GM19099 (cell line): Measurements from ENCODE around the gene FCN3.
A peak's percentile ranks its signal among the peaks of the same experiment; 100 is the strongest.

Source experiments
- POLR2A ChIP-seq: IDR thresholded peaks from 3 replicates; pipeline ENCODE4 v1.6.1; 2011; ENCODE audit warnings: low read depth; ENCODE audit not compliant: insufficient read length; ENCODE audit errors: extremely low read depth

Gene FCN3

DNA sequence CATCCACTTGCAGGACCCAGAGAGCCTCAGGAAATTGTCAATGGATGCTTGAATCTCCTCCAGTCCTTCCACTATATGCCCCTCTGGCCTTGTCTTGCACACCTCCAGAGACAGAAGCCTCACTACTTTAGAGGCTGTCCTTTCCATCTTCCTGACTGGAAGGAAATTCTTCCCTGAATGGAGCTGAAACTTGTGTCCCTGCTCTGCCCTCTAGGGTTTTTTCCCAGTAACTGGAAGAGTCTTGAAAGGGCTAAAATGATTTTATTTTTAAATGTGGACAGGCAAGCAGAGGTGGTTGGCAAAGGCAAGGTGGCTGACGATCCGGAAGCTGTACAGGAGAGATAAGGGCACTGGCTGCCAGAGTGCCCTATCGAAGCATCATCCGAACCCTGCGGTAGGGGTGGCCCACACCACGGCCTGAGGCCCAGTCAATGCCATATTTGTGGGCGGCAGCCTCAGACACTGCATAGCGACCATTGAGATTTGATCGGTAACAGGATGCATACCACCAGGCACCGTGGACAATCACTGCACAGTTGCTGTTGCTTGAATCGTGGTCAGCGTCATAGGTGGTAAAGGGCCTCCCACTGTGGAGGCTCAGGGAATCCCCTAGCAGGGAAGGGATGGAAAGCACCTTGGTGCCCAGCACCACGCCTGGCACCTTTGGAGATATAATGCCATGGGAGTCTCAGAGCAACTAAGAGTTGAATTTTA lies 5.6 kb downstream of the FCN3 start:
- TF ChIP-seq POLR2A = no peak

DNA sequence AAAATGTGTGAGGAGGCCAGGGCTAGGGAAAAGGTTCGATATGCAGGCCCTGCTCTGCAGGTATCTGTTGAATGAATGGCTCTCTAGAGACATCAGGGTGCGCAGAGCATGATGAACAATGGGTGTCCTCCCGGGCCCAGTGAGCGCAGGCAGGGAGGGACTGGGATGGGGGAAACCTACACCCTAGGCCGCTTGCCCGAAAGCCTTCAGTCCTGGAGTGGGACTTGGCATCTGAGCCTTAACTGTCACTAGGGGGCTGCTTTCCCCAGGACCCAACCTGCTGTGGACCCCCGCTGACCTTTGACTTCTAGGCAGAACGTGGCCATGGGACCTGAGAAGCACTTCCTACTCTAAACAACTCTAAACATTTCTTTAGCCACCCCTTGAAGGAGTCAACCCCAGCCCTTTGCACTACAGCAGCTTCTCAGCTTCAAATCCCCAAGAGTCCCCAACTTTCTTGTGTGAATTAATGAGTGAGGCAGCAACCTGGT lies 7.4 kb downstream of the FCN3 start:
- TF ChIP-seq POLR2A = no peak

DNA sequence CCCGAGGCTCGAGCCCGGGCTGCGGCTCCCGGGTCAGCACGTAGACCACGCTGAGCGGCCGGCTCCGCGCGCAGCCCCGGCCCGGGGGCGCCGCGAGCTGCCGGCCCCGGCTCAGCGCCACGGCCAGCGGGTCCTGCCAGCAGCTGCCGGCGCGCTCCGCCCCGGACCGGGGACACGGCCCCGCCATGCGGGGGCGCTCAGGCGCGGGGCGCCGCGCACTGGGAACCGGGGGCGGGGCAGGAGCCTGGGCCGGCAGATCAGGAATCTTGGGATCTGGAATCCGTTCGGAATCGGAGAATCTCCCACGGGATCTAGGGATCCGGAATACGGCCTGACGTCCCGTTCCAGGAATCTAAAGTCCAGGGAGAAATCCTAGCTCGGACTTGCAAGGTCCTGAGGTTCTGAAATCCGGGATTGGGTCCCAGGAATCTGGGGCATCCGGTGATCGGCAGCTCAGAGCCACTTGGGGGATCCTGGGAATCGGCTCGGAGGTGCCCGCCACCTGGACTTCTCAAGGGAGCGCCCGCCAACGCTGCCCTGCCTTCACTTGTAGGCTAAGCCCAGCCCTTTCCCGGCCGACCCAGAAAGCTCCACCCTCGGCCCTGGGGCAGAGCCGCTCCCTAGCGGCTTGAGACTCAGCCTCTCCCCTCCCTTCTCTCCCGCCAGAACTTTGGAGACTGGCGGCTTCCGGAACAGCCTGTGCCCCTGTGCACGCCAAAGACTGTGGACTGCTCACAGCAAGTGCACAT lies 8.0 kb downstream of the FCN3 start, which contains the start of gene MAP3K6:
Gene MAP3K6, minus strand, starts transcription at position 551 of the 749 bp plus-strand sequence. Its CDS starts 364 bp downstream, at position 187.
- TF ChIP-seq POLR2A = no peak

DNA sequence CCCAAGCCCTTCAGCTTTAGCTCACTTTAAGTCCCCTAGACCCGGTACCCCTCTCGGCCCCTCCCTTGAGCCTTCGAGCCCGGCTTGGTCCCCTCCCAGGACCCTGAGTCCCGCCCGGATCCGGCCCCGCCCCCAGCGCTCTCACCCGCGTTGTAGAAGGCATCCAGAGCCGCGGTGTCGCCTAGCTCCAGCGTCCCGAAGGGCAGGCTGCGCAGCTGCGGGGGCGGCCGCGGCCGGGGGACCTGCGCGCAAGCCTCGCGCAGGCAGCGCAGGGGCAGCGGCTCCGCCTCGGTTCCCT lies 8.6 kb downstream of the FCN3 start:
- no peak for TF ChIP-seq POLR2A

DNA sequence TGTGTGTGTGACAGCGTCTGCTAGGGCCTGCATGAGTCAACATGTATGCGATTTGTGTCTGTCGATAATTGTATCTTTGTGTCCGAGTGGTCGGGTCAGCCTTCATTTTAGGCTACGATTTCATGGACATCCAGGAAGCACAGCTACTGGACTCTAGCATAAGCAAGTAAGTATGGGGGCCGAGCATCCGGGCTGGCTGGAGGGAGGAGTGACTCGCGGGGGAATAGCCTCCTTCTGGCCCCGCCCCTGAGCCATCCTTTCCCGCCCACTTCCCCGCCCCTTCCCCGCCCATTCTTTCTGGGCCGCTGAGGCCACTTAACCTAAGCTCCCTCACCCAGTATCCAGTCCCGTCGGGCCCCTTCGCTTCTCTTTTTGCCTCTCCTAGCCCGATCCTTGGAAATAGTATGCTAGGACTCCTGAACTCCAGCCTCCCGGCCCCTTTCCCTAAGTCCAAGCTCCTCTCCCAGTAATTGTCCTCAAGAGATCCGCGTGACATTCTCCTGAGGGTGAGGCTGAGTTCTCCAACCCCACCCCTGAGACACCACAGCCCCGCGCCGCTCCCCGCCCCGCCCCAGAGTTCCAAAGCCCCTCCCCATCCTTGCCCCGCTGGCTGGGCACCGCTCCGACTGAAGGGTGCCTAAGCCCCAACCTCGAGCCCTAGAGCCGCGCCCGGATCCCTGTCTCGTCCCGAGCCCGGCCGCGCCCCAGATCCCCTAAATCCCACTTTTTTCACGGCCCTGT lies 9.1 kb downstream of the FCN3 start:
- TF ChIP-seq POLR2A = peak; percentile 37

DNA sequence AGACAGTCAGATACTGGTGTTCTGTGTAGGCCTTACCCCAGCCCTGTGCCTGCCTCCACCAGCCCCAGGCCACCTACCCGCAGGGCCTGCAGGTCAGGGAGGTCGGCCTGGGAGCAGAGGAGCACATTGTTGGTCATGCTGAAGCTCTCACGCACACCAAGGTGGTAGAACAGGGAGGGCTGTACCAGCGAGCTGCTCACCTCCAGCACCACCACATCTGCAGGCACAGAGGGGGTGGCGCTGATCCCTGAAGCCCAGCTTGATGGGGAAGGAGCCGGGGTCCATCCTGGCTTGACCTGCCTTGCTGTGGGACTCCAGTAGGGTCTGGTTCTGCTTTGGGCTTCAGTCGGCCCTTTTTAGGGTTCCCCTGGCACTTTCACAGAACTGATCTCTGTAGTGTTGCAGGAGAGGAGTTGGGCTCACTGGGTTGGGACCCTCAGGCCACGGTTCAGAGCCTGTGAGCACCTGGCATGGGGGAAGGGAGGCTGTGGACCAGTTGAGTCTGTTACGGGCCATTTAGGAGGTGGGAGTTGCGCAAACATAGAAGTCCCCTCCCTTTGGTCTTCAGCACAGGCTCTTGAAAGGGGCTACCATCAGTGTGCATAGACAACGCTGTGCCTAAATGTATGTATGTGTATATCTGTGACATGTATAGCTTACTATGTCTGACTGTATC lies 9.8 kb downstream of the FCN3 start:
- no peak for TF ChIP-seq POLR2A

DNA sequence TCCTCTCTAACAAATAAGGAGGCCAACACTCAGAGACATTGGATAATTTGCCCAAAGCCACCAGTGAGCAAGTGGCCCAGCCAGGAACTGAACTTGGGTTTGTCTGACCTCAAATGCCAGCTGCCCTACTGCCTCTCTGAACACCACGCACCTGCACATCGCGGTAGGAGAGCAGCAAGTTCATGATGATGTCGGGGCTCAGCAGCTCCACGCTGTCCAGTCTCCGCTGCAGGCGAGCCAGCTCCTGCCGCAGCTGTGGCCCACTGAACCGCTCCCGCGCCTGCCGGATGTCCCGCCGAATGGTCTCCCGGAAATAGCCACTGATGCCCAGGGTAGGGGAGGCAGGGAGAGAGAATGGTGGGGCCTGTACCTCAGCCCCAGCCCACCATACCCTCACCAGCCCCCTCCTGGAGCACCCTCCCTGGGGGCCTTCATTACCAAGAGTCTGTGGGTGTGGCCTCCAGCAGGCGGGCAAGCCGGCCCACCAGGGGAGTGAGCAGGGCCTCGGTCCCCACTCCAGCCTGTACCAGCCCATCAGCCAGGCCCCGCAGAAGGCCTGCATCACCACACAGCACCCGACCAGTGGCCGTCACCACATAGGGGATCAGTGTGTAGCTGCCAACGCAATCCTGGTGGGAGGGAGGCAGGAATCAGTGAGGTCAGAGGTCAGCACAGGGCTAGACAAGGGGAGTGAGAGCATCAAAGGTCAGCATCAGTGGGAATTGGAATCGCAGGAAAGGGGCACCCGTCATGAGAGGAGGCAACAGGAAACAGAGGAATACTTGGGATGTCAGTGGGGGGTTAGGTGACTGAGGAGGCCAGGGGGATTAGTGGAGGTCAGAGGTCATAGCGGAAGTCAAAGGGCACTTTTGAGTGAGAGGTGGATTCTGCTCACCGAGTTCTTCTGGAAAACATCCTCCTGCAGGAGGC lies 10.6 kb downstream of the FCN3 start:
- TF ChIP-seq POLR2A = no peak

DNA sequence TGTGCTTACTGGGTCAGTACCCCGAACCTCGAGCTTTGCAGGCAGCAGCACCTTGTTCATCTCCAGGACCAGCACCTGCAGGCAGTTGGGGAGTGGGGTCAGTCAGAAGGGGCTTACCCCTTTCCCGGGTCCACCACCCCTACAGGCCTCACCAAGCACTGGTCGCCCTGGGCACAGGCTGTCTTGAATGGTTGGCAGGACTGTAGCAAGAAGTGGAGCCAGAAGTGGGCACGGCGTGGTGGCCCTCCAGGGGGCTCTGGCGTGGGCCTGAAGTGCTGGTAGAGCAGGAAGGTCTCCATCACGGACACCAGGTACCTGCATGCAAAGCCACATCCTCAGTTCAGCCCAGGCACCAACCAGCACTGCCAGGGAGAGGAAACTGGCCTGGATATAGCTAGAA lies 13.1 kb downstream of the FCN3 start:
- TF ChIP-seq POLR2A = no peak

DNA sequence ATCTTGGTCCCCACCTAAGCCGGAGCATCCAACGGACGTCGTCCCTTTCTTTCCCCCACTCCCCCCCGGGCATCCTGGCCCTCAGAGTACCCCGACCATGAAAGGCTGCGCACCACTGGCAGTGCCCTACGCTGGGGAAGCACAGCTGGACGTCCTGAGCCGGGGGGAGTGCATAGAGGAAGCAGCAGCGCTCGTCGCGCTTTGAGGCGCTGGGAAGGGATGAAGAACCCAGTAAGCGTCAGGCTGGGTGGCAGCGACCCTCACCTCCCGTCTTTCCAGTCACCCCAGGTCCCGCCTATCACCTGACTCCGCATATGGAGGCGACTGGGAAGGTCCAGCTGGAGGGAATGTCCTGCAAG lies 13.6 kb downstream of the FCN3 start:
- TF ChIP-seq POLR2A = no peak

DNA sequence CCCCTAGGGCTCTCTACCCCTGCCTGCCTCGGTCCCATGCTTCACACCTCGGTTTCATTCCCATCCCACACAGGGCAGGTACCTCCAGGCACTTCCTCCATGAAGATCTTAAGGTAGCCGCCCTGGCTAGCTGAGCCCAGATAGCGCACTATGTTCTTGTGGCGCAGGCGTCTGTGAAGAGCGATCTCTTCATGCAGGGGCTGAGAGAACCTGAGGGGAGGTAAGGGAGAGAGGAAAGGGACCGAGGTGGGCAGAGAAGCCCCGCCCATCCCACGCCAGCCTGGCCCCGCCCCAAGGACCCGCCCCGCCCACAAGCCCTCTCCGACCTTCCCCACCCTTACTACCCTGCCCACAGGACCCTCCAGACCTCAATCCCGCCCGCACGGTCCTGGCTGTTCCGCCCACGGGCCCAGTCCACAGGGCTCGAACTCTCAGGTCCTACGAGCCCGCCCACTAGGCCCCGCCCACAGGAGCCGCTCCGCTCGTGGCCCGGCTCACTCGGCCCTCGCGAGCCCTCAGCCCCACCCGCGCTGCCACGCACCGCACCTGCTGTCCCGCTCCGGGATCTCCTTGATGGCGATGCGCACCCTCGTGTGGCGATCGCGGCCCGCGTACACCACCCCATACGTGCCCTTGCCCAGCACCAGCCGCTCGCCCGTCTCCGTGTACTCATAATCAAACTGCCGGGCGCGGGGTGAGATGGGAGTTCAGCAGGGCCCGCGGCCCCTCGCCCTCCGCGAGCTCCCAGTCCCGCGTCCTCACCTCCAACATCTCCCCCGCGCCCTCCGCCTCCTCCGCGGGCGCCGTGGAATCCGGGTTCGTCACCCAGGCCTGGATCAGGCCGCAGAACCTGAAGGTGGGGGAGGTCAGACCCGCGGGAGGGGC lies 14.2 kb downstream of the FCN3 start:
- TF ChIP-seq POLR2A = no peak

DNA sequence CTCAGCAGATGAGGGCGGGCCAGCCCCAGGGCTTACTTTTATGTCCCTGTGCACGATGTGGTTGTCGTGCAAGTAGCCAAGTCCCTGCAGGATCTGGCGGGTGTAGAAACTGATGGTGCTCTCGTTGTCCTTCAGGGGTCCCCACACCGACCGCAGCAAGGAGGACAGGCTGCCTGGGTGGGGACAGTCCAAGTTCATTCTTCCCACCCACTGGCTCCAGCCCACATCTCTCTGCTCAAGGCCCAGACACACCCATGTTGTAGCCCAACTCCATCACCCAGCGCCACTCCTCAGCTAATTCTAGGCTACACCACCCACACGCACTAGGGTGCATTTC lies 14.8 kb downstream of the FCN3 start:
- no peak for TF ChIP-seq POLR2A

DNA sequence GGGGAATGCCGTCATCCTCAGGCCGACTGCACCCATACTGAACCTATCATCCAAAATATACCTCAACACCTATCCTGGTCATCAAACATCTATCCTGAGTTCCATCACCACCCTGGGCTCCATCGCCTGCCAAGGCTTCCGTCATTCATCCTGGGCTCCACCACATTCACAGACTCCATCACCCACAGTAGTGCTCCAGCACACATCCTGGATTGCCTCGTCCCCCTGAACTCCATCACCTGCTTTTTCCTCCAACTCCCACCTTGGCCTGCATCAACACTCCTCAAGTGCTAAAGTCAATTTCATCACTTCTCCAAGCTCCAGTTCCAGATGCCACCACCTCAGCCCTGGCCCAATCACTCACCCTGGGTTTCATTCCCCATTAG lies 15.7 kb downstream of the FCN3 start:
- TF ChIP-seq POLR2A = no peak

DNA sequence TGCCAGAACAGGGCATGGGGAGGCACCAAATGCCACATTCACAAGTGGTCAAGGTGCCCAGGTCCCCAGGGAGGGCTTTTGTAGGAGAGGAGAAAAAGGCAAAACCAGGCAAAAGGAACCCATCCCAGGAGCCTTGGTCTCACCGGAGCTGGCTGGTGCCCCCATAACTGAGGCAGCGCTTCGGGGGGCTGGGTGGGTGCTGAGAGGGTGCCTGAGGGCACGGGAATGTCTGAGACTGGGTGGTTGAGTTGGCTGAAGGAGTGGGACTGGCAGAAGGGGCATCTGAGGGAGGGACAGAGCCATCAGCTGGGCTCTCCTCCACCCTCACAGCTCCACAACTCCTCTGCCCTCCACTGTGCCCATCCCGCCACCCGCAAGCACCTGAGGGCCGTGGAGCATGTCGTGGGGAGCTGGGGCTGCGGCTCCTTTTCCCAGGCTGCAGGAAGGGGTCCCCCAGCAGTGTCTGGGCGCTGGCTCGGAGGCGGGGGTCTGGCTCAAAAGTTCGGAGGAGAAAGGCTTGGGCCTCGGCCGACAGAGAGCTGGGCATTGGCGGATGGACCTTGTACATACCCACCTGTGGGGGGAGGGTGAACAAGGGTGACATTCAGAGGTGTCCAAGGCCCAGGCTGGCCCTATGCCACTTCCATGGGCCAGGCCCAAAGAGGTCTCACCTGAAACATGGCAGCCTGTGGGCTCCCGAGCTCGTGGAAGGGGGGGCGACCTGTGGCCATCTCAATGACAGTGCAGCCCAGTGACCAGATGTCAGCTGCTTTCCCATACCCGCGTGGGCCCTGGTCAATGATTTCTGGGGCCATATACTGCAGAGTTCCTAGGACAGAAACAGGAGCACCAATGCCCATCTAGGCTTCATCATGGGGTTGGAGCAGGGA lies 16.3 kb downstream of the FCN3 start:
- no peak for TF ChIP-seq POLR2A
